GM21717 (cell line): Measurements from ENCODE around the gene B4GALT1.
"Not testable (repeated sequence)": the region's sequence is repeated elsewhere in the genome, so short reads cannot be mapped to it uniquely, and the experiment has no call there.

ENCODE experiments used
- ATAC-seq: cut with Tn5 transposase; IDR thresholded peaks from one replicate; pipeline ENCODE4 v1.9.1; 2021; ENCODE audit warnings: mild to moderate bottlenecking, moderate library complexity; ENCODE audit not compliant: unreplicated experiment

B4GALT1 gene

DNA sequence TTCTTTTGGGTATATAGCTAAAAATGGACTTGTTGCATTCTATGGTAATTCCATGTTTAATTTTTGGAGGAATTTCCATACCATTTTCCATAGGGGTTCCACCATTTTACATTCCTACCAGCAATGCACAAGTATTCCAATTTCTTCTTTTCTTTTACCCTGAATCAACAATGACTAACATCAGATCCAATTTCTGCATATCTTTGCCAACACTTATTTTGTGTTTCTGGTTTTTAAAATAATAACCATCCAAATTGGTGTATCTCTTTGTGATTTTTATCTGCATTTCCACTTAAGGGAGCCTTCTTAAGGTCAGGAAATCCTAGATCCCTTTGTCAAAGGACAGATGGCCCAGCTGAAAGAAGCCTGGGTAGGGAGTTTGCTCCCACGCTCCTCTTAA lies 61.2 kb downstream of the B4GALT1 start:
- no peak for ATAC-seq

GRCh38 chr9:33105504-33105903 lies 61.6 kb downstream of the B4GALT1 start:
- ATAC-seq = no peak

DNA sequence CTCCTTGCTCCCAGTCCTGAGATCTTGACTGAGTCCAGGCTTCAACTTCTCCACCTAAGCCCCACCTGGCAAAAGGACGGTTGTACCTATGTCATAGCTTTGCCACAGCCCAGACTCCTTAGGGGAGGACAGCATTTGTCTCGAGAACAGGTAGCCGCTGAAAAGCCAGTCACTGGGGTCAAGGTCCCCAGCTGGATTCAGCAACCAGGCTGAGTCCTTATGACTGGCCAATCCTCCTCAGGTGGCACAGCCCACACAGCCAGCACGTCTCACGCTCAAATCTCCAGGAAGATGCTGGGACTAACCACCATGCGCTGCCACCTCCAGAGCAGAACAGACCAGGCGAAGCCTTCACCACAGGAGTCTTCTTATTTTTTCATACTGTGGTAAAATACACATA lies 62.7 kb downstream of the B4GALT1 start:
- ATAC-seq = no peak

DNA sequence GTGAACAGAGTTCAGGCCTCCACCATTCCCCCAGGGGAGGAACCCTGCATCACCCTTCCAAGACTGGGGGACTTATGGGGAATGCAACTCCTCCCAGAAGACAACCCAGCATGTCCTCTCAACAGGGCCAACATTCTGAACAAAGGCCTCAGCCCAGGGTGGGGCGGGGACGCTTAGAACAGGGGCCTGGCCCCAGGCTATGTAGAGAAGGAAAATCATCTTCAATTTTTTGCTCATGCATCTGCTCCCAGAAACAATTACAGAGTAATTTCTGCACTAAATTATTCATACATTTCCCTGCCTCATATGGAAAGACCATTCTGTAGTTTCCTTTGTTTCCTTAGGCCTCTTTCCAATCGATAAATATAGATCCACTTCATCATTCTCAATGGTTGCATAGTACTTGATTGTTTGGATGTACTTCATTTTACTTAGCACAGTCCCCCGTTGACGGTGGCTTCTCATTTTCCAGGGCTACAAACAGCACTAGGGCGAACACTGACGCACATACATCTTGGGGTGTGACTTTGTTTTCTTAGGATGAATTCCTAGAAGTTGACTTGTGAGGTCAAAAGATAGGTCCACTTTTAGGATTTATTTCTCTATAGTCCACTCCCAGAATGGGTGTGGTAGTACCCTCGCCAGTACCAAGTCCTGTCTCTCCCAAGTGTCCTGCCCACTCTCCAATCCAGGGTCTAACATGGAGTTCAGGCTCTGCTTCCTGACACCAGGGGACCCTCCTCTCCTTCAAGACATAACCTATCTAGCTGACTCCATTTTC lies 63.4 kb downstream of the B4GALT1 start:
- ATAC-seq = no peak

DNA sequence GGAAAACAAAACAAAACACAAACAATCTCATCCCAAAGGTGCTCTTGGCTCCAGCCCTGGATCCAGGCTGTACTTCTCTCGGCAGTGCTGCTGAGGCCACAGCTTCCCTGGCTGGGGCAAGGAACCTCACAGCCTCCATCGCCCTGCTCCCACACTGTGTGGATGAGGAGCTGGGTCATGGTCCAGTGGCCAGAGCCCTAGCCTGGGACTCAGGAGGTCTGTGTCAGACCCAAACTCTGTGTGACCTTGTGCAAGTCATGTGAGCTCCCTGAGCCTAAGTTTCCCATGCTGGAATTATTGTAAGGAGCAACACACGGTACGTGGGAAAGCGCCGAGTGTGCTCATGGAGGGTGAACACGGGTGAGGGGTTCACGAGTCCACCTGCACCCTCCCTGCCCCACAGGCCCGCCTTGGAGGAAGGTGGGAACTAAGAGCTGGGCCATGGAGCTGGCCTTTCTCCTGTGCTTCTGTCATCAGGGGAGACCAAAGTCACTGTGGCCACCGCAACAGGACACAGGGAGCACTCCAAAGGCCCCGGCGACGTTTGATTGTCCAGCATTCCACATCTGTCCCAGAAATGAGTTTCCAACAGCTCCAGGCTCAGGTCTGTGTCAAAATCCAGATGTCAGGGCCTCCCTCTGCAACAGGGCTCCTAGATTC lies 64.5 kb downstream of the B4GALT1 start:
- ATAC-seq = no peak

GRCh38 chr9:33101104-33101951 lies 65.8 kb downstream of the B4GALT1 start:
- ATAC-seq = no peak

GRCh38 chr9:33099754-33100153 lies 67.4 kb downstream of the B4GALT1 start:
- no peak for ATAC-seq

- no peak for ATAC-seq
Observed at GRCh38 chr9:33097192-33097591, 69.9 kb downstream of the B4GALT1 start.

- no peak for ATAC-seq
Observed at GRCh38 chr9:33092634-33093033, 74.5 kb downstream of the B4GALT1 start.

DNA sequence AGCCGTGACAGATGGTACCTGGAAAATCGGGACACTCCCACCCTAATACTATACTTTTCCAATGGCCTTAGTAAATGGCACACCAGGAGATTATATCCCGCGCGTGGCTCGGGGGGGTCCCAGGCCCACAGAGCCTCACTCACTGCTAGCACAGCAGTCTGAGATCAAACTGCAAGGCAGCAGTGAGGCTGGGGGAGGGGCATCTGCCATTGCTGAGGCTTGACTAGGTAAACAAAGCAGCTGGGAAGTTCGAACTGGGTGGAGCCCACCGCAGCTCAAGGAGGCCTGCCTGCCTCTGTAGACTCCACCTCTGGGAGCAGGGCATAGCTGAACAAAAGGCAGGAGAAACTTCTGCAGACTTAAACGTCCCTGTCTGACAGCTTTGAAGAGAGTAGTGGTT lies 81.5 kb downstream of the B4GALT1 start:
- not testable (repeated sequence) for ATAC-seq

DNA sequence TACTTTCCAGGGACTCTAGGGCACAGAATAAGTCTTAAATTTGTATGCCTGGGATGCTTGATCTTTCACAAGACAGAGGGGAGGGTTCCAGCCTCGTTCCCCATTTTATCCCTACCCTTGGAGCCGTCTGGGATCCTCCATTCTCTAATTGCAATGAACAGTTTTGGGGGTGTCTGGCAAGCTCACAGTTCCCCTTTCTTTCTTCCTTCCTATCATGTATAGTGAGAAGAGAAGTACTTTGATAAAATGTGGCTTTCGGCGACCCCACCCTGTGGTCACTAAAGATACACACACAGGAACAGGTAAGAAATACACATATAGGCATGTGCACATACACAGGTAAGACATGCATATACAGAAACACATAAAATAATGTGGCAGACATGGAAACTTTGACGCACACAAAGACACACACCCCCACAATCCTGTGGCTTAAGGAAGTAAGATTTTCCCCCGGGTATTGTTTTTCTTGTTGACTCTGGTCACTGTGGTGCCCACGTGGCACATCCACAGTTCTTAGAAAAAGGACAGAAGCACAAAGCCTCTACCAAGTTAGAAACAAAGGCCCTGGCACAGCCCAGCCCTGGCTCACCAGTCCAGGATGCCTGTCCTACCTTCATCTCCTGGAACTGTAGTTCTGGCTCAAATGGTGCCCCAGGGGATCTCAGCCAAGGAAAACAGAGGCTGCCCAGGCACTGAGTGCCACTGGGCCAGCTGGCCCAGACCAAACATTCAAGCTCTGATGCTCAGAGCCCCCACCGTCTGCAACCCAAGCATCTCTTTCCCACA lies 84.4 kb downstream of the B4GALT1 start:
- no peak for ATAC-seq

GRCh38 chr9:33082128-33082527 lies 85.0 kb downstream of the B4GALT1 start:
- no peak for ATAC-seq

- no peak for ATAC-seq
Observed at GRCh38 chr9:33081128-33081851, 85.8 kb downstream of the B4GALT1 start.

DNA sequence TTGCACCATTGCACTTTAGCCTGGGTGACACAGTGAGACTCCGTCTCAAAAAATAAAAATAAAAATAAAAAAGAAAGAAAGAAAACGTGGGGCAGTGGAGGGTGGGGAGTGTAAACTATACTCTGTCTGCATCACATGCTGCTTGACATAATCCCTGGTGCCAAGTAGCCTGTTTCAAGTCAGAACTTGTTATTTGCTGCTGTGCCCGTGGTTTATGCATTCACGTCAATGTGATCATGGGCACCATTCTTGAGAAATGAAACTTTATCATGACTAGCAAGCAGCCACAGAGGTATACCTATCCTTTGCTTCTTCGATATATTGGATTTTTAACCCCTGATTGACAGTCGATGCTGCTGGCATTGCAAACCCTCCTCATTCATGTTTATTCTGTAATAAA lies 86.6 kb downstream of the B4GALT1 start:
- ATAC-seq = no peak

DNA sequence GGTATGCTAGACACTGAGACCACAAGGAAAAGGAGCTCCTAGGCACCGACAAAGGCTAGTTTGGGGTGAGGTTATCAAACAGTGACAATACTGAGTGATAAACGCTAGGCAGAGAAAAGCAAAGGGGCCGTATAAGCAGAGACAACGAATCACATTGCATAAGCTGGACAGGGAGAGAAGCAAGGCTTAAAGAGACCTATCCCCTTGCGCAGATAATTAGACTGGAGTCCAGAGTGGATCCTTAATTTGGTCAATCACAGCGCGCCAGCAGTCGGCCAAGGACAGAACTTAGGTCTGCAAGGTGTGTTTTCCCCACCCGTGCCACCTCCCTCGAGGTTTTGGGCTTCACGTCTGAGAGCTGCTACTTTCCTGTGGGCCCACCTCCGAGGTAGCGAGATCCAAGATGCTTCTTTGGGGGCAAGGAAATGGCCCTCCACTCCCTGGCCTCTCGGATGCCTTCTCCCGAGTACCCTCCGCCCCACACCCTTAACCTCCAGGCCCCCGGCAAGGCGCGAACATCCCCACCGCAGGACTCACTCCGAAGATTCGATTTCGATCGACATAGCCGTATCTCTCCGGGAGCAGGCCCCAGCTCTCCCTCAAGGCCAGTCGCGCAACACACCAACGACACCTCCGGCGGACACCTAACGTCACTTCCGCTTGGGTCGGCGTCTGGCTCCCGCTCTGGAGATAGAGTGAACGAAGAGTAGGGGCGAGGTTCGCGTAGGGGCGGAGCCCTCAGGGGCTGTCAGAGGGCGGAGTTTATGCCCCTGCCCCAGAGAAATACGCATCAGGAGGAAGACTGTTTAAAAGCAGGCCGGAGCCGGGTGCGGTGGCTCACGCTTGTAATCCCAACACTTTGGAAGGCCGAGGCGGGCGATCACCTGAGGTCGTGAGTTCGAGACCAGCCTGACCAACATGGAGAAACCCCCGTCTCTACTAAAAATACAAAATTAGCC lies 90.8 kb downstream of the B4GALT1 start, which contains the start of gene SMU1:
Gene SMU1, minus strand, starts transcription at position 629 of the 959 bp plus-strand sequence. Its CDS starts 66 bp downstream, at position 563.
- ATAC-seq = peak; percentile 99

- ATAC-seq = no peak
Observed at GRCh38 chr9:33068991-33069390, 98.1 kb downstream of the B4GALT1 start.

DNA sequence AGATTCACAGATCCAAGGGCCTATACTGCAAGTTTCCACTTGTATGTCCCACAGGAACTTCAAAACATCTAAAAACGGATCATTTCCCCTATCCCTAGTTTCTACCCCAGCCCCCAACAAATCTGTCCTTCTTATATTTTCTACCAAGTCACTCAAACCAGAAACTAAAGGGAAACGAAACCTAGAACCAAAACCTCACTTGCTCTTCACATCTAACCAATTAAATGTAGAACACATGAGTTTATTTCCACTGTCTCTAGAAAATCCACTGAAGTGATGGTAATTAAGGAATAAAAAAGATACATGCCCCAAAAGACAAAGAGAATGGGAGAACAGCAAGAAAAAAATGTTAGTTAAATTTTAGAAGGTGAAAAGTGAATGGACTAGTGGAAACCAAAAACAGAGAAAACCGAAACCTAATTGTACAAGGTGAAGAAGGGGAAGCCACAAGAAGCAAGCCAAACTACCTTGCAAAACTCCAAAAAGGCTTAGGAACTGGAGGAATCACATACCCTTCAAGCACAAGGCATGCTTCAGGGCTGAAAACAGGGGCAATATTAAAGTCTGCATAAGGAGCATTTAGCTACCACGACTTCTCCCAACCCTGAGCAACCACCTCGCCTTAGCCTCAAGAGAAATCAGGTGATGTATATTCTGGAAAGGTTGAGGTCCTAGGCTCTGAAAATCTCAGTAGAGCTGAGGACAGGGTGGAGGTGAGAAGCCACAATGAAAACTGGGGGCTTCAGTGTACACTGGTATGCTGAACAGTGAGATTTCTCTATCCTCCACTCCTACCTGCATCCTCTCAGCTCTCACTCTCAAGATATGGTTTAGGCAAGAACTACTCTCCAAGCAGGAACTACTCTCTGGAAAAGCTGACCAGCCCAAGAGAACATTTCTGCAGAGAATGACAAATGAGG lies 101.7 kb downstream of the B4GALT1 start:
- peak; percentile 84 for ATAC-seq
